SK-N-SH (cell line): Measurements from ENCODE around the gene NUP42. TPM values are rescaled to one million over a fixed set of nuclear protein-coding genes. Genes with fewer than 3 reads are reported as not detected.

Source experiments
- CTCF ChIA-PET: fragments of 300-600, 350-600 bp; formaldehyde crosslinking; extraction: SDS; loops from one replicate; lab custom pipeline; 2021; lab: Yijun Ruan, JAX
- POLR2A ChIA-PET: fragments of 350-600 bp; sonication (Branson Sonifier 250); formaldehyde crosslinking; extraction: SDS; loops from one replicate; lab custom pipeline; 2020; ENCODE audit warnings: antibody characterized with exemption, inconsistent platforms; lab: Yijun Ruan, JAX
- DNase-seq: peaks from one replicate; pipeline ENCODE4 v3.0.0; 2012
- H2AFZ ChIP-seq: fragments of 200-600 bp; sonication (generic); 2 replicates; pipeline ENCODE4 v1.8.1; 2016; ENCODE audit warnings: antibody characterized with exemption, mild to moderate bottlenecking, low read depth
- H3F3A ChIP-seq: fragments of 200-600 bp; sonication (generic); replicated peaks from 2 replicates; pipeline ENCODE3; 2016; ENCODE audit warnings: antibody characterized with exemption, mild to moderate bottlenecking; ENCODE audit not compliant: insufficient read depth
- H3K27ac ChIP-seq, 2 experiments: fragments of 200-500 bp in 1 of 2; fragments of 200-600 bp in 1 of 2; sonication (Bioruptor generic) in 1 of 2; sonication (generic), shearing (Covaris generic) in 1 of 2; 2 replicates each; pipeline versions ENCODE4 v1.5.1 to v1.6.1; 2014 to 2016; ENCODE audit warnings: low read depth in 2 of 2, inconsistent platforms in 1 of 2, low read length in 1 of 2, mild to moderate bottlenecking in 1 of 2, mixed read lengths in 1 of 2
- H3K27me3 ChIP-seq: fragments of 200-600 bp; sonication (generic), shearing (Covaris generic); 2 replicates; pipeline ENCODE4 v1.6.1; 2016; ENCODE audit warnings: mixed run types; ENCODE audit not compliant: insufficient read depth
- H3K36me3 ChIP-seq, 2 experiments: fragments of 200-500 bp in 1 of 2; fragments of 200-600 bp in 1 of 2; sonication (Bioruptor generic) in 1 of 2; sonication (generic) in 1 of 2; replicated peaks in 1 of 2; 2 replicates each; pipeline versions ENCODE3 to v1.5.1; 2014 to 2016; ENCODE audit warnings: low read length in 1 of 2, mild to moderate bottlenecking in 1 of 2; ENCODE audit not compliant: insufficient read depth in 2 of 2, control insufficient read depth in 1 of 2
- H3K4me1 ChIP-seq, 2 experiments: fragments of 200-500 bp in 1 of 2; fragments of 200-600 bp in 1 of 2; sonication (Bioruptor generic) in 1 of 2; sonication (generic), shearing (Covaris generic) in 1 of 2; 2 replicates each; pipeline versions ENCODE4 v1.5.1 to v1.6.1; 2014 to 2016; ENCODE audit warnings: low read depth in 1 of 2, low read length in 1 of 2, mixed run types in 1 of 2; ENCODE audit not compliant: insufficient read depth in 2 of 2, control insufficient read depth in 1 of 2
- H3K4me2 ChIP-seq: fragments of 200-600 bp; sonication (generic), shearing (Covaris generic); 2 replicates; pipeline ENCODE4 v1.6.1; 2017; ENCODE audit warnings: mixed run types
- H3K4me3 ChIP-seq, 2 experiments: fragments of 200-500 bp in 1 of 2; fragments of 200-600 bp in 1 of 2; sonication (Bioruptor generic) in 1 of 2; sonication (generic), shearing (Covaris generic) in 1 of 2; 2 replicates each; pipeline versions ENCODE4 v1.5.1 to v1.8.1; 2014 to 2016; ENCODE audit warnings: low read depth in 2 of 2, inconsistent platforms in 1 of 2, low read length in 1 of 2, mild to moderate bottlenecking in 1 of 2, mixed read lengths in 1 of 2, moderate library complexity in 1 of 2
- H3K79me2 ChIP-seq: fragments of 200-600 bp; sonication (generic); 2 replicates; pipeline ENCODE4 v1.8.1; 2017; ENCODE audit warnings: mild to moderate bottlenecking; ENCODE audit not compliant: insufficient read depth
- H3K9ac ChIP-seq: fragments of 200-600 bp; sonication (generic); 2 replicates; pipeline ENCODE4 v1.6.1; 2017; ENCODE audit warnings: mixed run types
- H3K9me2 ChIP-seq: fragments of 200-600 bp; sonication (generic); 2 replicates; pipeline ENCODE4 v1.6.1; 2017; ENCODE audit warnings: mixed run types
- H3K9me3 ChIP-seq: fragments of 200-600 bp; sonication (generic); 2 replicates; pipeline ENCODE4 v1.6.1; 2017; ENCODE audit warnings: mixed run types, mild to moderate bottlenecking, moderate library complexity
- H4K20me1 ChIP-seq: fragments of 200-600 bp; sonication (generic); 2 replicates; pipeline ENCODE4 v1.6.1; 2017; ENCODE audit warnings: mild to moderate bottlenecking, mixed run types; ENCODE audit not compliant: insufficient read depth
- CTCF ChIP-seq: fragments of 200-600 bp; sonication (generic); IDR thresholded peaks from 2 replicates; pipeline ENCODE4 v1.6.1; 2017; ENCODE audit warnings: antibody characterized with exemption, mild to moderate bottlenecking, moderate library complexity
- EZH2phosphoT487 ChIP-seq: fragments of 200-600 bp; sonication (generic); IDR thresholded peaks from 2 replicates; pipeline ENCODE4 v1.6.1; 2017; ENCODE audit warnings: low read depth, mixed run types, mild to moderate bottlenecking, antibody characterized with exemption, moderate library complexity, borderline replicate concordance
- FOSL2 ChIP-seq: IDR thresholded peaks from 2 replicates; pipeline ENCODE4 v1.4.0; 2012; ENCODE audit warnings: low read depth, mild to moderate bottlenecking, moderate library complexity, borderline replicate concordance
- GATA2 ChIP-seq: sonication (generic); formaldehyde crosslinking; IDR thresholded peaks from 2 replicates; pipeline ENCODE4 v1.5.0; 2020; ENCODE audit warnings: mild to moderate bottlenecking, missing genetic modification reagents
- JUND ChIP-seq: IDR thresholded peaks from 2 replicates; pipeline ENCODE4 v1.4.0; 2012
- MEF2A ChIP-seq: IDR thresholded peaks from 2 replicates; pipeline ENCODE4 v1.4.0; 2012; ENCODE audit warnings: low read depth, borderline replicate concordance
- MXI1 ChIP-seq: IDR thresholded peaks from 2 replicates; pipeline ENCODE4 v1.6.1; 2012; ENCODE audit warnings: mild to moderate bottlenecking, low read depth, low read length, improper control_type of control experiment
- NFIC ChIP-seq: IDR thresholded peaks from 2 replicates; pipeline ENCODE4 v1.4.0; 2012; ENCODE audit warnings: borderline replicate concordance
- PBX3 ChIP-seq: IDR thresholded peaks from 2 replicates; pipeline ENCODE4; 2012
- RCOR1 ChIP-seq: fragments of 150-350 bp; IDR thresholded peaks from 2 replicates; pipeline ENCODE4 v1.6.1; 2017; ENCODE audit warnings: antibody characterized with exemption, low read length
- REST ChIP-seq: IDR thresholded peaks from 2 replicates; pipeline ENCODE4 v1.6.1; 2012; ENCODE audit warnings: mild to moderate bottlenecking, low read depth, low read length, moderate library complexity
- RFX5 ChIP-seq: IDR thresholded peaks from 2 replicates; pipeline ENCODE4 v1.6.1; 2012; ENCODE audit warnings: mild to moderate bottlenecking, improper control_type of control experiment, low read length
- SIN3A ChIP-seq: IDR thresholded peaks from 2 replicates; pipeline ENCODE4 v1.6.1; 2012; ENCODE audit warnings: low read depth, mild to moderate bottlenecking, low read length, moderate library complexity, borderline replicate concordance
- SMC3 ChIP-seq: IDR thresholded peaks from 2 replicates; pipeline ENCODE4 v1.6.1; 2012; ENCODE audit warnings: low read depth, low read length, improper control_type of control experiment
- TAF1 ChIP-seq: IDR thresholded peaks from 2 replicates; pipeline ENCODE4 v1.6.1; 2012; ENCODE audit warnings: low read depth, mild to moderate bottlenecking, low read length, moderate library complexity, borderline replicate concordance
- TCF12 ChIP-seq: IDR thresholded peaks from 2 replicates; pipeline ENCODE4 v1.4.0; 2012
- YY1 ChIP-seq: IDR thresholded peaks from 2 replicates; pipeline ENCODE4 v1.4.0; 2012; ENCODE audit warnings: low read depth, mild to moderate bottlenecking
- WGBS: methylation state at CpG from one replicate; pipeline ENCODE4 v1.1.6; 2017; ENCODE audit warnings: low lambda C conversion rate; 5-methylcytosine and 5-hydroxymethylcytosine counted together
- polyA plus RNA-seq, 3 experiments: library from polyadenylated mRNA; depleted of rRNA; stranded (reverse); fragments of >200 nt; gene quantifications; 2 replicates each; pipeline ENCODE4 v1.2.3, GENCODE V29; 2012

NUP42 gene
- polyA plus RNA-seq, 1 of the 3 experiments (the other 2 are of a cell fraction) = 22.7 TPM

GRCh38 chr7:23136216-23136615, 45.6 kb upstream of the NUP42 start:
- Histone ChIP-seq H3K4me2 (no peak overlapping the region), H3K4me3 (no peak overlapping the region), H3K27me3 (no peaks in the 10 kb centered on the region), H2AFZ (no peak overlapping the region), H3K9ac (no peak overlapping the region), H4K20me1 (no peaks in the 10 kb centered on the region), H3K36me3 (peaks cover 4 to 6% of the 10 kb centered on the region in 2 experiments), H3K4me1 (no peaks in the 10 kb centered on the region), H3K27ac (no peak overlapping the region), H3K9me3 (no peaks in the 10 kb centered on the region), H3K79me2 (no peaks in the 10 kb centered on the region), H3F3A (no peaks in the 10 kb centered on the region), H3K9me2 (no peaks in the 10 kb centered on the region)
- ChIA-PET CTCF (interaction anchor here (1.8 to 1.9 kb wide), 2 partner anchors 49 to 137 kb away, joined by 5 to 6 read pairs; no protein-coding TSS in a partner anchor), POLR2A (no interaction called here)
- TF ChIP-seq SIN3A (no peak), JUND (no peak), MXI1 (no peak), TCF12 (no peak), TAF1 (no peak), PBX3 (no peak), FOSL2 (no peak), SMC3 (no peak), RFX5 (no peak), NFIC (no peak), YY1 (no peak), REST (no peak), GATA2 (CRISPR knock-in tag) (no peak), EZH2phosphoT487 (no peak), RCOR1 (no peak), MEF2A (no peak), CTCF (no peak)
- 100% methylated on average over 1 of the region's 1 CpG for WGBS
- no peak for DNase-seq
